Stomach (tissue), 4 donors: ENCODE results near the gene KRTAP5-9.

Experiments used
- POLR2AphosphoS5 ChIP-seq, 3 donors: sonication (generic); formaldehyde crosslinking; IDR thresholded peaks; one replicate each; pipeline ENCODE4 v1.6.1; 2016; ENCODE audit warnings: antibody characterized with exemption in 3 of 3
- TF ChIP-seq, protein P1 (sequence below), 7 experiments: fragments of 450-650 bp in 4 of 7; fragments of 200-600 bp in 3 of 7; sonication (generic) in 3 of 7; IDR thresholded peaks; one replicate each; pipeline ENCODE4 v1.5.1; 2016 to 2019; ENCODE audit warnings: antibody characterized with exemption in 7 of 7, control low read depth in 2 of 7, mild to moderate bottlenecking in 1 of 7

DNA sequence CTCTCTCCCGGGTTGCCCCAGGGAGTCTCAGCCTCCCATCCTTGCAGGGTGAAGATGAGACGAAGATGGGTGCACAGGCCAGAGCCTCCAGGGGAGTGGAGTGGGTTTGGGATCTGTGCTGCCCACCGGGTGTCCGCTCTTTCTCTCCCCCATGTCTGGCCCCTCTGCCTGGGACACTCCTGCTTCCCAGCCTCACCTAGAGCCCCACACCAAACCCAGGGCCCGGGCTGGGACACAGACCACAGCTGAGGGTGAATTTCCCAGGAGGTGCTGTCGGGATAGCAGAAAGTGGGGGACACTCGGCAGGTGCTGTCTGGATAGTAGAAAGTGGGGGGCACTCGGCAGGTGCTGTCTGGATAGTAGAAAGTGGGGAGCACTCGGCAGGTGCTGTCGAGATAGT lies 46.2 kb upstream of the KRTAP5-9 start:
- TF ChIP-seq, protein P1, sequence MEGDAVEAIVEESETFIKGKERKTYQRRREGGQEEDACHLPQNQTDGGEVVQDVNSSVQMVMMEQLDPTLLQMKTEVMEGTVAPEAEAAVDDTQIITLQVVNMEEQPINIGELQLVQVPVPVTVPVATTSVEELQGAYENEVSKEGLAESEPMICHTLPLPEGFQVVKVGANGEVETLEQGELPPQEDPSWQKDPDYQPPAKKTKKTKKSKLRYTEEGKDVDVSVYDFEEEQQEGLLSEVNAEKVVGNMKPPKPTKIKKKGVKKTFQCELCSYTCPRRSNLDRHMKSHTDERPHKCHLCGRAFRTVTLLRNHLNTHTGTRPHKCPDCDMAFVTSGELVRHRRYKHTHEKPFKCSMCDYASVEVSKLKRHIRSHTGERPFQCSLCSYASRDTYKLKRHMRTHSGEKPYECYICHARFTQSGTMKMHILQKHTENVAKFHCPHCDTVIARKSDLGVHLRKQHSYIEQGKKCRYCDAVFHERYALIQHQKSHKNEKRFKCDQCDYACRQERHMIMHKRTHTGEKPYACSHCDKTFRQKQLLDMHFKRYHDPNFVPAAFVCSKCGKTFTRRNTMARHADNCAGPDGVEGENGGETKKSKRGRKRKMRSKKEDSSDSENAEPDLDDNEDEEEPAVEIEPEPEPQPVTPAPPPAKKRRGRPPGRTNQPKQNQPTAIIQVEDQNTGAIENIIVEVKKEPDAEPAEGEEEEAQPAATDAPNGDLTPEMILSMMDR (IDR thresholded peaks at IDR 0.05) = no peak
- no peak for TF ChIP-seq POLR2AphosphoS5 (IDR thresholded peaks at IDR 0.05)
